LoVo (cell line): ENCODE data around the gene ANKRD36.
"Not testable (repeated sequence)": the region's sequence is repeated elsewhere in the genome, so short reads cannot be mapped to it uniquely, and the experiment has no call there.

ENCODE experiments used
- DNase-seq: peaks from one replicate; pipeline ENCODE4 v3.0.0-alpha.2; 2016; ENCODE audit warnings: low spot score

Gene ANKRD36

DNA sequence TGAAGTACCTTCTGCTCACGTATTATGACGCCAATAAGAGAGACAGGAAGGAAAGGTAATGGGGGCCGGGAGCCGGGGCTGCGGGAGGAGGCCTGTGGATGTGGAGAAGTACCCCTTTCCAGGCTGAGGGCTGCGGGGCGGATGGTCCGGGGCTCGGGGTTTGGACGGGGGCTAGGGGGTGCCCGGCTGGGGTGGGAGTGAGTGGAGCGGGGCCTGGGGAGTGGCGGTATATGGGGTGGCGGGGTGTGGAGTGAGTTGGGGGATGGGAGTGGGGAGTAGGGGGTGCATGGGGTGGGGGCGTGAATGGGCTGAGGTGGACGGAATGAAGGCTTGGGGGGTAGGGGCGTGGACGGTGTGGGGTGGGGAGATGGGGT, 916 bp downstream of the ANKRD36 start:
- DNase-seq, result not testable (repeated sequence)

DNA sequence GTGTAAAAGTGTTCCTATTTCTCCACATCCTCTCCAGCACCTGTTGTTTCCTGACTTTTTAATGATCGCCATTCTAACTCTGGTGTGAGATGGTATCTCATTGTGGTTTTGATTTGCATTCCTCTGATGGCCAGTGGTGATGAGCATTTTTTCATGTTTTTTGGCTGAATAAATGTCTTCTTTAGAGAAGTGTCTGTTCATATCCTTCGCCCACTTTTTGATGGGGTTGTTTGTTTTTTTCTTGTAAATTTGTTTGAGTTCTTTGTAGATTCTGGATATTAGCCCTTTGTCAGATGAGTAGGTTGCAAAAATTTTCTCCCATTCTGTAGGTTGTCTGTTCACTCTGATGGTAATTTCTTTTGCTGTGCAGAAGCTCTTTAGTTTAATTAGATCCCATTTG, 16.1 kb downstream of the ANKRD36 start:
- DNase-seq, result not testable (repeated sequence)

DNA sequence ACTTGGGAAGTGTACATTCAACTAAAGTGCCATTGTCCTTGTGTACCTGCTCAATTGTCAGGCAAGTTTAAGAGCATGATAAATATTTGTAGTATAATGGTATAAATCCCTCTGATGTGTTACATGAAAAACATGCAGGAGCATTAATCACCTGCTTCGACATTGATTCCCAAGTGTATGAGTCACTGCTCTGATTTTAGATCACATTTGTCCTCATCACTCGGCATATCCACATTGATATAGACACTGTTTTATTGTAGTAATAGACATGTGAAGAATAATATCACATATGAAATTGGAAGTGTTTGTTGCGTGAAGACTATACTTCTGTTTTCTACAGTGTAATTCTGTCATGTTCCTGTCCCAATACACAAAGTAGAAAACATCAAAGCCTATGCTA, 31.1 kb downstream of the ANKRD36 start:
- DNase-seq, result not testable (repeated sequence)

DNA sequence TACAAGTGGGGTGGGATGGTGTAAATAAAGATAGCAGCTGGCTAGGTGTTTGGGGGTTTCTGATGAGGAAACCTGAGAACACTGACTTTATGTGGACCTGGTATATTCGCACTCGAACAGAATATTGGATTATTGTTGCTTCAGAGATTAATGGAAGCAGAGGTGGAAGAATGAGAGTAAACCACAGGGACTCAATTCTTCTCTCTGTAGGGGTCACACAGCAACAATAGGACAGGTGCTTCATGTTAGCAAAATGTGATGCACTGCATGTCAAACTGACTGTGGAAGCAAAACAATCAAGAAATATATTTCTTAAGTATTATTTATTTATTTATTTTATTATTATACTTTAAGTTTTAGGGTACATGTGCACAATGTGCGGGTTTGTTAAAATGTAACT, 53.6 kb downstream of the ANKRD36 start:
- not testable (repeated sequence) for DNase-seq

DNA sequence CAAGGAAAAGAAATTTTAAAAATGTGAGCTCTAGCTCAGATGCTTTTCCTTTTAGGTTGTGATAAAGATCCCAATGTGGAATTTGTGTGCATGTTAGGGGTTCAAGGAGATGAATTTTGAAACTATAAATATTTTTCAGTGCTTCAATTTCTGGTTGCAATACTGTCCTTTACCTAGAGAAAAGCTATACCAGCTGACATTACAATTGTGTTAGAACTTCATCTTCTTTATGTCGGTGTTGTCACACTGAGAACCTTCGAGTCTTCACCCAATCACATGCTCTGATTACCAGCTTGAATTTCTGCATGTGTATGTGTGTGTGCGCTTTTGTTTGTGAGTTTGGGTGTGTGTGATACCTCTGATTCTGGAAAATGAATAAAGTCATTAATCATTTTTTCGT, 55.0 kb downstream of the ANKRD36 start:
- not testable (repeated sequence) for DNase-seq

DNA sequence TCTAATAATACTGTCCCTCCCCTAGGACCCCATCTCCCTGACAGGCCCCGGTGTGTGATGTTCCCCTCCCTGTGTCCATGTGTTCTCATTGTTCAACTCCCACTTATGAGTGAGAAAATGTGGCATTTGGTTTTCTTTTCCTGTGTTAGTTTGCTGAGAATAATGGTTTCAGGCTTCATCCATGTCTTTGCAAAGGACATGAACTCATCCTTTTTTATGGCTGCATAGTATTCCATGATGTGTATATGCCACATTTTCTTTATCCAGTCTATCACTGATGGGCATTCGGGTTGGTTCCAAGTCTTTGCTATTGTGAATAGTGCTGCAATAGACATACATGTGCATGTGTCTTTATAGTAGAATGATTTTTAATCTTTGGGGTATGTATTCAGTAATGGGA, 55.6 kb downstream of the ANKRD36 start:
- not testable (repeated sequence) for DNase-seq

DNA sequence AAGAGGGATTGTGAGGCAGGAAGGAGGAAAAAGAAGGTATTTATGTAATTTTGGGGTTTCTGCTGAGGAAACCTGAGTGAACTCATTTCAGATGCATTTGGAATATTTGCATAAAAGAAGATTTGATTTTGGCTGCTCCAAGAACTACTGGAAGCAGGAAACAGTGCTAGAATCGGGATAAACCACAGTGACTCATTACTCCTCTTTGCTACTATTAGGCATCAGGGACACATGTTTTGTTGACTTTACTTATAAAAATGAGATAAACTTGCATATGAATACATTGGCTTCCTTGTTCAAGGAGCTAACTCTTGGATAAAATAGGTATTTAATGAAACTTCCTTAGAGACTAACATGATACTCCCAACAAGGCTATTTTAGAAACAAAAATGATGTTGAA, 67.4 kb downstream of the ANKRD36 start:
- not testable (repeated sequence) for DNase-seq

DNA sequence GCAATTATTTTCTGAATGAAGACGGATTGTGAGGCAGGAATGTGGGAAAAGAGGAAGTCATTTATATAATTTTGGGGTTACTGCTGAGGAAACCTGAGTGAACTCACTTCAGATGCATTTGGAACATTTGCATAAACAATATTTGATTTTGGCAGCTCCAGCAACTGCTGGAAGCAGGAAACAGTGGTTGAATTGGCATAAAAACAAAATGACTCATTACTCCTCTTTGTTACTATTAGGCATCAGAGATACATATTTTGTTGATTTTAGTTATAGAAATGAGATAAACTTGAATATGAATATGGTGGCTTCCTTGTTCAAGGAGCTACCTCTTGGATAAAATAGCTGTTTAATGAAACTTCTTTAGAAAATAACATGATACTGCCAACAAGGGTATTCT, 82.4 kb downstream of the ANKRD36 start:
- not testable (repeated sequence) for DNase-seq

DNA sequence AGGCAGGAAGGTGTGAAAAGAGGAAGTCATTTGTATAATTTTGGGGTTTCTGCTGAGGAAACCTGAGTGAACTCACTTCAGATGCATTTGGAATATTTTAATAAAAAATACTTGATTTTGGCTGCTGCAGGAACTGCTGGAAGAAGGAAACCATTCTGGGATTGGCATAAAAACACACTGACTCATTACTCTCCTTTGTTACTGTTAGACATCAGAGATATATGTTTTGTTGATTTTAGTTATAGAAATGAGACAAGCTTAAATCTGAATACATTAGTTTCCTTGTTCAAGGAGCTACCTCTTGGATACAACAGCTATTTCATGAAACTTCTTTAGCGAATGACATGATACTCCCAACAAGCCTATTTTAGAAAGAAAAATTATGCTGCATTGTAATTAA, 84.3 kb downstream of the ANKRD36 start:
- not testable (repeated sequence) for DNase-seq

DNA sequence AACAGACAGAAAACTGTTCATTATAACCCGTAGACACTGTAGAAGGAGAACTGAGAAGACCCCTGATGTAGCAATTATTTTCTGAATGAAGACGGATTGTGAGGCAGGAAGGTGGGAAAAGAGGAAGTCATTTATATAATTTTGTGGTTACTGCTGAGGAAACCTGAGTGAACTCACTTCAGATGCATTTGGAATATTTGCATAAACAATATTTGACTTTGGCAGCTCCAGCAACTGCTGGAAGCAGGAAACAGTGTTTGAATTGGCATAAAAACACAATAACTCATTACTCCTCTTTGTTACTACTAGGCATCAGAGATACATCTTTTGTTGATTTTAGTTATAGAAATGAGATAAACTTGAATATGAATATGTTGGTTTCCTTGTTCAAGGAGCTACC, 87.9 kb downstream of the ANKRD36 start:
- DNase-seq, result not testable (repeated sequence)

DNA sequence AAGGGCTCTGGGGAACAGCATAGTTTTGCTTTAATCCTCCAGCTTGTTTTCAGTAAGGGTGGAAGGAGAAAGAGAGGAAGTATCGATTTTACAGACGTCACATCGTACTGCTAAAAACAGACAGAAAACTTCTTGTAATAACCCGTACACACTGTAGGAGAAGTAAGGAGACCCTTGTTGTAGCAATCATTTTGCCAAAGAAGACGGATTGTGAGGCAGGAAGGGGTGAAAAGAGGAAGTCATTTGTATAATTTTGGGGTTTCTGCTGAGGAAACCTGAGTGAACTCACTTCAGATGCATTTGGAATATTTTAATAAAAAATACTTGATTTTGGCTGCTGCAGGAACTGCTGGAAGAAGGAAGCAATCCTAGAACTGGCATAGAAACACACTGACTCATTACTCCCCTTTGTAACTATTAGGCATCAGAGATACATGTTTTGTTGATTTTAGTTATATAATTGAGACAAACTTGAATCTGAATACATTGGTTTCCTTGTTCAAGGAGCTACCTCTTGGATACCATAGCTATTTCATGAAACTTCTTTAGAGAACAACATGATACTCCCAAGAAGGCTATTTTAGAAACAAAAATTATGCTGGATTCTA, 89.8 kb downstream of the ANKRD36 start:
- DNase-seq, result not testable (repeated sequence)

DNA sequence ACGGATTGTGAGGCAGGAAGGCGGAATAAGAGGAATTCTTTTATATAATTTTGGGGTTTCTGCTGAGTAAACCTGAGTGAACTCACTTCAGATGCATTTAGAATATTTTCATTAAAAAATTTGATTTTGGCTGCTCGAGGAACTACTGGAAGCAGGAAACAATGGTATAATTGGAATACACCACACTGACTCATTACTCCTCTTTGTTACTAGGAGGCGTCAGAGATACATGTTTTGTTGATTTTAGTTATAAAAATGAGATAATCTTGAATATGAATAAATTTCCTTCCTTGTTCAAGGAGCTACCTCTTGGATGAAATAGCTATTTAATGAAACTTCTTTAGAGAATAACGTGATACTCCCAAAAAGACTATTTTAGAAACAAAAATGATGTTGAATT, 97.4 kb downstream of the ANKRD36 start:
- no peak for DNase-seq

DNA sequence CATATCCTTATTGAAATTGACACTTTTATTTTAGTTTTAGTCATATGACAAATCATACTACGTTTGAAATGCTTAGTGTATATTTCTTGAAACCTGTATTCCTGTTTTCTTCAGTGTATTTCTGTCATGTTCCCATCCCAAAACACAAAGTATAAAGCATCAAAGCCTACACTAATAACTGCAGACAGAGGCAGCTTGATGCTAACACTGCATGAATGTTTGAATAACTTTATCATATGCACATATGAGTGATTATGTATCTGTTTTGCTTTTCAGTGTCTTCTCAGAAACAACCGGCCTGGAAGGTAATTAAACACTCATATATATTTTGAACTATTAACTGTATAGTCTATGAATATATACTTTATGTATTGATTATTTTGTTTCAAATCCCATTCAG, 102.1 kb downstream of the ANKRD36 start:
- not testable (repeated sequence) for DNase-seq

DNA sequence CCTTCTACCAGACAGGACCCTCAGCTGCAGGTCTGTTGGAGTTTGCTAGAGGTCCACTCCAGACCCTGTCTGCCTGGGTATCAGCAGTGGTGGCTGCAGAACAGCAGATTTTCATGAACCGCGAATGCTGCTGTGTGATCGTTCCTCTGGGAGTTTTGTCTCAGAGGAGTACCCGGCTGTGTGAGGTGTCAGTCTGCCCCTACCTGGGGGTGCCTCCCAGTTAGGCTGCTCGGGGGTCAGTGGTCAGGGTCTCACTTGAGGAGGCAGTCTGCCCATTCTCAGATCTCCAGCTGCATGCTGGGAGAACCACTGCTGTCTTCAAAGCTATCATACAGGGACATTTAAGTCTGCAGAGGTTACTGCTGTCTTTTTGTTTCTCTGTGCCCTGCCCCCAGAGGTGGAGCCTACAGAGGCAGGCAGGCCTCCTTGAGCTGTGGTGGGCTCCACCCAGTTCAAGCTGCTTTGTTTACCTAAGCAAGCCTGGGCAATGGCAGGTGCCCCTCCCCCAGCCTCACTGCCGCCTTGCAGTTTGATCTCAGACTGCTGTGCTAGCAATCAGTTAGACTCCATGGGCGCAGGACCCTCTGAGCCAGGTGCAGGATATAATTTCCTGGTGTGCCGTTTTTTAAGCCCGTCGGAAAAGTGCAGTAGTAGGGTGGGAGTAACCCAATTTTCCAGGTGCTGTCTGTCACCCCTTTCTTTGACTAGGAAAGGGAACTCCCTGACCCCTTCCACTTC, 118.1 kb downstream of the ANKRD36 start:
- not testable (repeated sequence) for DNase-seq

DNA sequence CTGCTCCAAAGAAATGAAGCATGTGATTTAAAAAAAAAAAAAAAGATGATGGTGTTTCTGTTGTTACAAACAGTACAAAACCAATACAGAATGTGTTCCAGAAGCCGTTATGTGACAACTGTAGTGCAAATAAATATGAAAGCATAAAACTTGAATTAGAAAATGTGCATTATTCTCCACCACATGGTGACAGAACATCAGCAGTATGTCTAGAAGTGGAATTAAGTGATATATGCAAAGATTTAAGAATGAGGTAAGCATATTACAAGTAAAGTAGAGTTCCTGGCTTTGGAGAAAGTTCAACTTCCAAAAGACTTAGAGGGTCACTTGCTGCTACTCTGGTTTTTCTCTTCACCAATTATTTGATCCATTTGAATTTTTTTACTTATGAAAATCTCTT, 120.0 kb downstream of the ANKRD36 start:
- DNase-seq, result not testable (repeated sequence)

DNA sequence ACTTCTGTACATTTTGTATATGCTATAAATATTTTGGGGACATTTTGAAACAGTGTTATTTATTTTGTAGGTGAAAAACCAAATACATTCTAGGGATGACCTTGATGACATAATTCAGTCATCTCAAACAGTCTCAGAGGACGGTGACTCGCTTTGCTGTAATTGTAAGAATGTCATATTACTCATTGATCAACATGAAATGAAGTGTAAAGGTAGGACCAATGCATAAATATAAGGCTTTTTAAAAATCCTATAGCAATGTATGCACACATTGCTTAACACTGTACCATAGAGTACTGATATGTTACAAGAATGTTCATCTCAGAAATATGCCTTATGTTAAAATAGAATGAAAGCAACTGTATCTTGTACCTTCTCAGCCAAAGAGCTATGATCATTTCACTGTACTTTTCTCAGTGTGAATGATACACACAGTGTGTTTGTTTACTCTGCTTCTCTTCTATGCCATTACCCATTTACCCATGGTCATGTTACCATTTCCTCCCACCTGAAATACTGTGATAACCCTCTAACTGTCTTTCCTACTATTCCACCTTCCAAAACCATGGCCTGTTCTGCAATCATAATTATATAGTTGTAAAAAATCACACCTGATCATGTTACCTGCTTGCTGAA, 120.8 kb downstream of the ANKRD36 start:
- not testable (repeated sequence) for DNase-seq

DNA sequence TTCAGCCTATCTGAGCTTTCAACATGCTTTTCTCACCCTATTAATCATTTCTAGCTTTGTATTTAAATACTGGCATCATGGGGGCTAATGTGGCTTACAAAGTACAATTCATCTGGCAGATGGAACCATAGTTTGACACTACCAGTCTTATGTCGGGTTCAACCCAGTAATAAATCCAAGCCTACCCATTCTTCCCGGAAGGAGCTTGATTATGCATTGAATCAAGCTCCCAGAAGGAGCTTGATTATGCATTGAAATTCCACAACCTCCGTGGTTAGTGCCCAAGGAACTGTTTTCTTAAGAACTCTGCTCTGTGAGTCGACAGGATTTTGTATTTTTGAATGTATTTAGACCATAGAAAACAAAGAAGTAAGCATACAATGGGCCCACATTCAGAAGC, 148.2 kb downstream of the ANKRD36 start:
- not testable (repeated sequence) for DNase-seq

DNA sequence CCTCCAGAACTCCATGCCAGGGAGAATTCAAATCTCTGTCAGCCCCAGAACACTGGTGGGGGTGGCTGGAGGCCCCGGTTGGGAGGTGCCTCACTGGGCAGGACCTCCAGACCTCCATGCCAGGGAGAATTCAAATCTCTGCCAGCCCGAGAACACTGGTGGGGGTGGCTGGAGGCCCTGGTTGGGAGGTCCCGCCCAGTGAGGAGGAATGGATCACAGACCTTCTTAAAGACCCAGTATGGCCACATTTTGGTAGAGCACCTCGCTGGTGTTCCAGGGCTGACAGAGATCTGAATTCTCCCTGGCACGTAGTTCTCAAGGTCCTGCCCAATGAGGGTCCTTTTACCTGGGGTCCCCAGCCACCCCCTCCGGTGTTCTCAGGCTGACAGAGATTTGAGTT, 153.5 kb downstream of the ANKRD36 start:
- DNase-seq, result not testable (repeated sequence)

DNA sequence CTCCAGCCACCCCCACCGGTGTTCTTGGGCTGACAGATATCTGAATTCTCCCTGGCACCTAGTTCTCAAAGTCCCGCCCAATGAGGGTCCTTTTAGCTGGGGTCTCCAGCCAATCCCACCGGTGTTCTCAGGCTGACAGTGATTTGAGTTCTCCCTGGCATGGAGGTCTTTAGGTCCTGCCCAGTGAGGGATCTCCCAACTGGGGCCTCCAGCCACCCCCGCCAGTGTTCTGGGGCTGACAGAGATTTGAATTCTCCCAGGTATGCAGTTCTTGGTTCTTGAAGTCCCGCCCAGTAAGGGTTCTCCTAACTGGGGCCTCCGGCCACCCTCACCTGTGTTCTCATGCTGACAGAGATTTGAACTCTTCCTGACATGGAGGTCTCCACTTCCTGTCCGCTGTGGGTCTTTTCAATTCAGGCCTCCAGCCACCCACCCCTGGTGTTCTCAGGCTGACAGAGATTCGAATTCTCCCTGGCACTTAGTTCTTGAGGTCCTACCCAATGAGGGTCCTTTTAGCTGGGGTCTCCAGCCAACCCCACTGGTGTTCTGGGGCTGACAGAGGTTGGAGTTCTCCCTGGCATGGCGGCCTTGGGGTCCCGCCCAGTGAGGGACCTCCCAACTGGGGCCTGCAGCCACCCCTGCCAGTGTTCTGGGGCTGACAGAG, 154.6 kb downstream of the ANKRD36 start:
- DNase-seq, result no peak

DNA sequence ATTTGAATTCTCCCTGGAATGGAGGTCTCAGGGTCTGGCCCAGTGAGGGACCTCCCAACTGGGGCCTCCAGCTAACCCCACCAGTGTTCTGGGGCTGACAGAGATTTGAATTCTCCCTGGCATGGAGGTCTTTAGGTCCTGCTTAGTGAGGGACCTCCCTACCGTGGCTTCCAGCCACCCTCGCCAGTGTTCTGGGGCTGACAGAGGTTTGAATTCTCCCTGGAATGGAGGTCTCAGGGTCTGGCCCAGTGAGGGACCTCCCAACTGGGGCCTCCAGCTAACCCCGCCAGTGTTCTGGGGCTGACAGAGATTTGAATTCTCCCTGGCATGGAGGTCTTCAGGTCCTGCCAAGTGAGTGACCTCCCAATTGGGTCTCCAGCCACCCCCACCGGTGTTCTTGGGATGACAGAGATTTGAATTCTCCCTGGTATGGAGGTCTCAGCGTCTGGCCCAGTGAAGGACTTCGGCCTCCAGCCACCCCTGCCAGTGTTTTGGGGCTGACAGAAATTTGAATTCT, 155.2 kb downstream of the ANKRD36 start:
- DNase-seq, result not testable (repeated sequence)

DNA sequence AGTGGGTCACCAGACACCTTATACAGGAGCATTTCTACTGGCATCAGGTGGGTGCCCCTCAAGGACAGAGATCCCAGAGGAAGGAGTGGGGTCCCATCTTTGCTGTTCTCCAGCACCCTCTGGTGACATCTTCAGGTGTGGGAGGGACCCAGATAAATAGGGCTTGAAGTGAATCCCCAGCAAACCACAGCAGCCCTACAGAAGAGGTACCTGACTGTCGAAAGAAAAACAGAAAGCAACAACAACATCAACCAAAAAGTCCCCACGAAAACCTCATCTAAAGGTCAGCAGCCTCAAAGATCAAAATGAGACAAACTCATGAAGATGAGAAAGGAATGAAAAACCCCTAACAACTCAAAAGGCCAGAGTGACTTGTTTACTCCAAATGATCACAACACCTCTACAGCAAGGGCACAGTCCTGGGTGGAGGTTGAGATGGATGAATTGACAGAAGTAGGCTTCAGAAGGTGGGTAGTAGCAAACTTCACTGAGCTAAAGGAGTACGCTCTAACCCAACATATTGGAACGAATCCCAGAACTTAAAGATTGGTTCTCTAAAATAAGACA, 163.4 kb downstream of the ANKRD36 start:
- DNase-seq, result not testable (repeated sequence)

DNA sequence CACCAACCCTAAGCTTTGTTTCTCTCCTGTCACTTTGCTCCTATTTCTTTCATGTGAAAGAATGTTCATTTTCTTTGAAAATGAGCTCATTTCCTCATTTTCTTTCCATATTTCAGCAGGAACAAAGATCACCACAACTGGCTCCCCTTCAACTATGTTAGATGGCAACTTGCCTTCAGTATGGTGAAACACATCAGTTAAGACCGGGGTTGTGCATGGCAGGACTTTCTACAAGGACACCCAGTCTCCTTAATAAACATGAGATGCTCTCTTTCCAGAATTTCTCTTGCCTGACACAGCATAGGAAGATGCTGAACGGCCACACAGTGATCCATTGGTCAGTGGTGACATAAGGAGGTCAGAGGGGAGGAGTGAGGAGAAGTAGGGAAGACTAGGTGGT, 172.2 kb downstream of the ANKRD36 start:
- not testable (repeated sequence) for DNase-seq
